Nephron progenitor cell (in vitro differentiated cells): ENCODE results near the gene HEBP1.
A peak's percentile ranks its signal among the peaks of the same experiment; 100 is the strongest.

Experiments
- DNase-seq: peaks from one replicate; pipeline ENCODE4 v3.0.0; 2021
- H3K27ac Mint-ChIP-seq: 2 replicates; pipeline ENCODE4 v1.8.0; 2021; ENCODE audit warnings: mild to moderate bottlenecking, moderate library complexity, mixed read lengths
- H3K27me3 Mint-ChIP-seq: 2 replicates; pipeline ENCODE4 v1.8.0; 2021; ENCODE audit warnings: mild to moderate bottlenecking, low read depth, mixed read lengths; ENCODE audit not compliant: poor library complexity
- H3K36me3 Mint-ChIP-seq: 2 replicates; pipeline ENCODE4 v1.8.0; 2021; ENCODE audit warnings: low read depth, mixed read lengths
- H3K4me1 Mint-ChIP-seq: 2 replicates; pipeline ENCODE4 v1.8.0; 2021; ENCODE audit warnings: mixed read lengths
- H3K4me3 Mint-ChIP-seq: 2 replicates; pipeline ENCODE4 v1.8.0; 2021; ENCODE audit warnings: mild to moderate bottlenecking, moderate library complexity, mixed read lengths
- H3K9me3 Mint-ChIP-seq: 2 replicates; pipeline ENCODE4 v1.8.0; 2021; ENCODE audit warnings: mild to moderate bottlenecking, moderate library complexity, mixed read lengths
- CTCF ChIP-seq: fragments of 200-600 bp; sonication (generic); IDR thresholded peaks from 2 replicates; pipeline ENCODE4 v1.5.0; 2021; ENCODE audit warnings: antibody characterized with exemption

The HEBP1 gene

DNA sequence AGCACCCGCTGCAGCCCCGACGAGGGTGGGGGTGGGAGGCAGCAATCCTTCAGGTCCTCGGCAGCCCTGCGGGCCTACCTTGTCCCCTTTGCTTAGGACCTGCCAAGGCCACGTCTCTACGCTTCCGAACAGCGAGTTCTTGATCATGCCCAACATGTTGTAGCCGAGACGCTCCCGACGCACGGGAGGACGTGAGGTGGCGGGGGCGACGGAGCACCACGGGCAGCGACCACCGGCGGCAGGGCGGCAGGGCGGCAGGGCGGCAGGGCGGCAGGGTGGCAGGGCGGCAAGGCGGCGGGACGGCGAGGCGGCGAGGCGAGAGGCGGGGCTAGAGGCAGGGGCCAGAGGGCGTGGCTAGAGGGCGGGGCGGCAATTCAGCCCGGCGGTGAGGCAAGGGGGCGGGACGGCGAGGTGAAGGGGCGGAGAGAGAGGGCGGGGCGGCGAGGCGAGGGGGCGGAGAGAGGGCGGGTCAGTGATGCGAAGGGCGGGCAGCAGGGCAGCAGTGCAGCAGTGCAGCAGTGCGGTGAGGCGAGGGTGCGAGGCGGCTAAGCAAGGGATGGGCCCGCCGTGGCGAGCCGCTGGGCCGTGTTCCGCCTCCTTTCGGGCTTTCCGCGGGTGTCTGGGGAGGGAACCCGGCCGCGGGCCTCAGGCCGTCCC is at the start of gene HEBP1:
Gene HEBP1 (minus strand): TSS at position 307 of the 657 bp plus-strand sequence. CDS start 151 bp downstream, at position 156.
- Mint-ChIP-seq H3K27ac (peak within 1 kb of the TSS; percentile 55), H3K9me3 (no peaks in the 10 kb centered on the region), H3K27me3 (peaks cover 49% of the 10 kb centered on the region), H3K4me1 (peaks cover 37% of the 10 kb centered on the region), H3K36me3 (no peaks in the 10 kb centered on the region), H3K4me3 (peak within 1 kb of the TSS; percentile 91)
- peak; percentile 99 for DNase-seq
- no peak for TF ChIP-seq CTCF

DNA sequence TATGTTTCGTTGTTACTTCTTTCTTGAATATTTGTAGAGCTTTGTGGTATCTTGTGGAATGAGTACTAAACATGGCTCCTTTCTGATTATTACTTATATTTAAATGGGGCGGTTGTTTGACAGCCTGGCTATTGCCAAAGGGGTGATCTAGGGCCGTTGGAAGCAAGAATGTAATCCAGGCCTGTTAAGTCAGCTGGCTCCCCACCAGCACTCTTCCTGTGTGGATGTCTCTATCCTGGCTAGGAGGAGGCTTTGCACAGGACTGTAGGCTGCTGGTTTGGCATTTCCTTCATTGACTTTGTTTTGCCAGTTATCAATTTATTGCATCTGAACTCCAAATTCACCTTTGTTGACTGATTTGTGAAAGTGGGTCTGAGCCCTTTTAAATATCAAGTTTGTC is 49.8 kb upstream of the HEBP1 start:
- peaks cover 26% of the 10 kb centered on the region for H3K4me1 Mint-ChIP-seq
- peaks cover 43% of the 10 kb centered on the region for H3K36me3 Mint-ChIP-seq
- H3K9me3 Mint-ChIP-seq = peaks cover 36% of the 10 kb centered on the region
- no peak overlapping the region for H3K4me3 Mint-ChIP-seq
- H3K27me3 Mint-ChIP-seq = no peaks in the 10 kb centered on the region
- no peak for TF ChIP-seq CTCF
- no peak for DNase-seq
- H3K27ac Mint-ChIP-seq = no peak overlapping the region

- H3K27me3 Mint-ChIP-seq = peaks cover 3% of the 10 kb centered on the region
- H3K4me3 Mint-ChIP-seq = no peak overlapping the region
These were observed 46.9 kb upstream of the HEBP1 start for GRCh38 chr12:13046964-13047363.

DNA sequence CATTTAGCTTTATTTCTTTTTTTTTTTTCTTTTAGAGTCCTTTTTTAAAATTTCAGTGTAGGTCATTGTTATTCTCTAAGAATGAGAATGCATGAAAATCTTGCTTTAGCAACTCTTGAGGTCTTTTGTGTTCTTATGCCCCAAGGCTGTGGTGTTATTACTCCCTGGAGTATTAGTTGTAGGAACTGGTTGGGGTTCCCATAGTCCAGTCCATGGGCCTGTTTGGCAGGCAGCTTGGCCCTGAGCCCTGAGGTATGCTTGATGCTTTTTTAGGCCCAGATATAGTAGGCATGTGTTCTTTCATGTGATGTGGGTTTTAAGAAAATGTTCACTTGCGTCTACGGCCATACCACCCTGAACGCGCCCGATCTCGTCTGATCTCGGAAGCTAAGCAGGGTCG is 45.8 kb upstream of the HEBP1 start:
- Mint-ChIP-seq H3K27ac (no peak overlapping the region), H3K36me3 (peaks cover 13% of the 10 kb centered on the region), H3K4me3 (peak overlapping the region; percentile 91), H3K4me1 (peaks cover 57% of the 10 kb centered on the region), H3K27me3 (peaks cover 3% of the 10 kb centered on the region), H3K9me3 (peaks cover 4% of the 10 kb centered on the region)
- DNase-seq = no peak
- TF ChIP-seq CTCF = no peak

More at GRCh38 chr12:13046964-13047363, 46.9 kb upstream of the HEBP1 start:
- peaks cover 11% of the 10 kb centered on the region for H3K9me3 Mint-ChIP-seq
- peaks cover 49% of the 10 kb centered on the region for H3K4me1 Mint-ChIP-seq
- no peak overlapping the region for H3K27ac Mint-ChIP-seq
- TF ChIP-seq CTCF = no peak
- no peak for DNase-seq
- H3K36me3 Mint-ChIP-seq = peaks cover 21% of the 10 kb centered on the region

DNA sequence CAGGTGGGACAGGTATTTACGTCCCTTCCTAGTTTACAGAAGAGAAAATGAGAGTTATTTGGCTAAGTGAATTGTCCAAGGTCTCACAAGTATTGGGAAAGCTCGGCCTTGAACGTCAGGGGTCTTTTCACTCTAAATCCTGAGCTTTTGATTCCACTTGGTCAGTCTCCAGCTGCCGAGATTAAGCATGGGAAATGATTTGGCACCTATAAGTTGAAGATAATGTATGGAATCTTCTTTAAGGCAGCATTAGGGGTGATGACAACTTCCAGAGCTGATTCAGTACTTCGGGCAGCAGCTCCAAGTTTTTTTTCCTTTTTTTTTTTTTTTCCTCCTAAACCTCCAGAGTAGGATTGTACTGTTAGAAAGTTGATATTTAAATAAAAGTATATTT is 44.8 kb upstream of the HEBP1 start:
- H3K36me3 Mint-ChIP-seq = peaks cover 13% of the 10 kb centered on the region
- peak overlapping the region; percentile 91 for H3K4me3 Mint-ChIP-seq
- no peak for DNase-seq
- peaks cover 6% of the 10 kb centered on the region for H3K27me3 Mint-ChIP-seq
- peaks cover 61% of the 10 kb centered on the region for H3K4me1 Mint-ChIP-seq
- no peak for TF ChIP-seq CTCF
- H3K27ac Mint-ChIP-seq = peak overlapping the region; percentile 15
- peaks cover 4% of the 10 kb centered on the region for H3K9me3 Mint-ChIP-seq
